Upper lobe of left lung (tissue), 4 donors: ENCODE data around the gene SLC25A47.

Experiments
- POLR2A ChIP-seq, 4 donors: fragments of 450-650 bp; IDR thresholded peaks; one replicate each; pipeline ENCODE4 v1.5.1; 2016 to 2017; ENCODE audit warnings: antibody characterized with exemption in 4 of 4, mild to moderate bottlenecking in 2 of 4
- POLR2AphosphoS5 ChIP-seq, 2 donors: sonication (generic); formaldehyde crosslinking; IDR thresholded peaks; one replicate each; pipeline ENCODE4 v1.5.1; 2017; ENCODE audit warnings: antibody characterized with exemption in 2 of 2
- TF ChIP-seq, protein P1 (sequence below), 6 experiments: fragments of 450-650 bp in 4 of 6; fragments of 200-600 bp in 2 of 6; sonication (generic) in 2 of 6; IDR thresholded peaks; one replicate each; pipeline ENCODE4 v1.5.1; 2016 to 2019; ENCODE audit warnings: antibody characterized with exemption in 6 of 6

DNA sequence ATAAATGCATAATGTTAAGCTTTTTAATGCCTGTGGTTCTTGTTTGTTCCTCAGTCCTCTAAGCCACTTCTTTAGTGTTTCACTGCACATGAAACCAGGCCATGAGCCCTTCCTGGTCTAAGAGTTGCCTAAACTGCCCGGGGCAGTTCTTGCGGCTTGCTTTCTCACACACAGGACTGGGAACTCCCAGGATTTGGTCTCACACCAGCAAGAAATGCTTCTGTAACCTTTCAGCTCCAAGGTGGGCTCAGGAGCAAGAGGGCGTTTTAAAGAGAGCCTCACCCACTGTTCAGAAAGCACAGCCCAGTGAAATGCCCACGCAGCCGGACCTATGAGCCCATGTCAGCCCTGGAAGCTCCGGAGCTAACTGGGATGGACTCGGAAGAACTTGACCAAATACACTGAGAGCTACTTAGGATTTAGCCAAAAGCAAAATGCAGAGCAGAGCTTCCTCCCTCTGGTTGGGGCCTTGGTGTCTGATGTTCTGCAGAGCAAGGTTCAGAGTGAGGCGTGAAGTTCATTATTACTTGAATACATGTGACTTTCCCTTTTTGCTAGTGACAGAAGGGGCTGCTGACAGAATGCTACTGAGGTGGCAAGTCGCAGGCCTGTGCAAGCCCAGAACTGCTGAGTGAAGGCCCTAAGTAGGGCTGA, 40.2 kb upstream of the SLC25A47 start:
- TF ChIP-seq, protein P1, sequence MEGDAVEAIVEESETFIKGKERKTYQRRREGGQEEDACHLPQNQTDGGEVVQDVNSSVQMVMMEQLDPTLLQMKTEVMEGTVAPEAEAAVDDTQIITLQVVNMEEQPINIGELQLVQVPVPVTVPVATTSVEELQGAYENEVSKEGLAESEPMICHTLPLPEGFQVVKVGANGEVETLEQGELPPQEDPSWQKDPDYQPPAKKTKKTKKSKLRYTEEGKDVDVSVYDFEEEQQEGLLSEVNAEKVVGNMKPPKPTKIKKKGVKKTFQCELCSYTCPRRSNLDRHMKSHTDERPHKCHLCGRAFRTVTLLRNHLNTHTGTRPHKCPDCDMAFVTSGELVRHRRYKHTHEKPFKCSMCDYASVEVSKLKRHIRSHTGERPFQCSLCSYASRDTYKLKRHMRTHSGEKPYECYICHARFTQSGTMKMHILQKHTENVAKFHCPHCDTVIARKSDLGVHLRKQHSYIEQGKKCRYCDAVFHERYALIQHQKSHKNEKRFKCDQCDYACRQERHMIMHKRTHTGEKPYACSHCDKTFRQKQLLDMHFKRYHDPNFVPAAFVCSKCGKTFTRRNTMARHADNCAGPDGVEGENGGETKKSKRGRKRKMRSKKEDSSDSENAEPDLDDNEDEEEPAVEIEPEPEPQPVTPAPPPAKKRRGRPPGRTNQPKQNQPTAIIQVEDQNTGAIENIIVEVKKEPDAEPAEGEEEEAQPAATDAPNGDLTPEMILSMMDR (IDR thresholded peaks at IDR 0.05) = no peak
- TF ChIP-seq POLR2AphosphoS5 (IDR thresholded peaks at IDR 0.05) (no peak), POLR2A (IDR thresholded peaks at IDR 0.05) (no peak)
